SU-DHL-6 (cell line): ENCODE measurements around the gene TARS3.

Experiments
- H2AFZ ChIP-seq: fragments of 200-600 bp; sonication (generic); 2 replicates; pipeline ENCODE4 v1.6.1; 2014; ENCODE audit warnings: low read depth, mild to moderate bottlenecking, moderate library complexity, mixed read lengths, antibody characterized with exemption, low read length; ENCODE audit not compliant: severe bottlenecking
- H3F3A ChIP-seq: fragments of 200-600 bp; shearing (Covaris generic); 2 replicates; pipeline ENCODE4 v1.6.0; 2016; ENCODE audit warnings: antibody characterized with exemption, mild to moderate bottlenecking; ENCODE audit not compliant: insufficient read depth
- H3K27ac ChIP-seq: fragments of 200-600 bp; sonication (generic); 2 replicates; pipeline ENCODE4 v1.5.1; 2016; ENCODE audit warnings: low read depth, mild to moderate bottlenecking, low read length, moderate library complexity, mixed read lengths
- H3K27me3 ChIP-seq: fragments of 200-600 bp; sonication (generic), shearing (Covaris generic); 2 replicates; pipeline ENCODE4 v1.6.0; 2014; ENCODE audit warnings: mild to moderate bottlenecking, low read length
- H3K36me3 ChIP-seq: fragments of 200-600 bp; sonication (generic); 2 replicates; pipeline ENCODE4 v1.6.1; 2014; ENCODE audit warnings: mild to moderate bottlenecking, low read length, mixed read lengths
- H3K4me2 ChIP-seq: fragments of 300-600, 200-600 bp; shearing (Covaris generic), sonication (generic); 2 replicates; pipeline ENCODE4 v1.6.0; 2014; ENCODE audit warnings: low read length, low read depth, mild to moderate bottlenecking; ENCODE audit not compliant: poor library complexity, severe bottlenecking
- H3K4me3 ChIP-seq: fragments of 200-600 bp; sonication (generic); 2 replicates; pipeline ENCODE4 v1.5.1; 2014; ENCODE audit warnings: antibody characterized with exemption, low read length, mild to moderate bottlenecking, mixed read lengths; ENCODE audit not compliant: insufficient read depth, poor library complexity, severe bottlenecking
- H3K79me2 ChIP-seq: fragments of 200-600 bp; sonication (generic); 2 replicates; pipeline ENCODE4 v1.6.1; 2014; ENCODE audit warnings: mild to moderate bottlenecking, low read length, moderate library complexity; ENCODE audit not compliant: insufficient read depth
- H3K9ac ChIP-seq: fragments of 200-600 bp; sonication (generic); 2 replicates; pipeline ENCODE4 v1.7.0; 2014; ENCODE audit warnings: mild to moderate bottlenecking, low read length
- H3K9me2 ChIP-seq: fragments of 200-600 bp; sonication (generic); replicated peaks from 2 replicates; pipeline ENCODE4 v1.6.1; 2014; ENCODE audit warnings: low read length; ENCODE audit not compliant: insufficient read depth
- H3K9me3 ChIP-seq: fragments of 200-600 bp; sonication (generic); 2 replicates; pipeline ENCODE4 v1.6.1; 2014; ENCODE audit warnings: low read length, mixed read lengths; ENCODE audit not compliant: insufficient read depth
- H4K20me1 ChIP-seq: fragments of 200-600 bp; sonication (generic); 2 replicates; pipeline ENCODE4 v1.6.1; 2014; ENCODE audit warnings: low read depth, mild to moderate bottlenecking, antibody characterized with exemption, low read length, moderate library complexity, mixed read lengths
- CTCF ChIP-seq: fragments of 200-600 bp; sonication (generic); IDR thresholded peaks from one replicate; pipeline ENCODE4 v1.5.1; 2017; ENCODE audit warnings: antibody characterized with exemption, mild to moderate bottlenecking, low read length, moderate library complexity; ENCODE audit not compliant: insufficient read depth, poor library complexity, severe bottlenecking
- EZH2phosphoT487 ChIP-seq: fragments of 200-600 bp; sonication (generic), shearing (Covaris generic); conservative IDR thresholded peaks from 2 replicates; pipeline ENCODE4 v1.6.1; 2018; ENCODE audit warnings: mild to moderate bottlenecking, antibody characterized with exemption, low read length, moderate library complexity, mixed read lengths

The TARS3 gene

GRCh38 chr15:101618851-101619614 lies 105.2 kb downstream of the TARS3 start:
- no peak overlapping the region for H2AFZ ChIP-seq

DNA sequence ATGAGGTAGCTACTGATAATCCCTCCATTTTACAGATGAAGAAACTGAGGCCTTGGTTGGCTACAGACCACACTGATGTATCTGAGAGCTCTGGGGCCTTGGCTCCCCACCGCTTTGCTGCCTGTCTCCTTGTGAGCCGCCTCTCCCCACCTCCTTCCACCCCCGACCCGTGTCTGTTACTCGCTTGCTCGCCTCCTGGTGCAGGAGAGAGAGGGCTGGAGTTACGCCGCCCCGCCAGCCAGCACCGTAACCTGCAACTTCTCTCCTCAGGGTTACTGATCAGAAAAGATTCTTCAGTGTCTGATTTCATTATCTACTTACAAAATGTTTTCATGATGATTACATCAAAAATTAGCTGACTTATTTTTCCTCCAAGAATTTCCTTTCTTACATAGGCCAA lies 106.2 kb downstream of the TARS3 start:
- Histone ChIP-seq H3K36me3 (no peaks in the 10 kb centered on the region), H4K20me1 (no peaks in the 10 kb centered on the region), H2AFZ (no peak overlapping the region), H3K9ac (no peak overlapping the region), H3K79me2 (no peaks in the 10 kb centered on the region), H3K27ac (no peak overlapping the region), H3K4me2 (no peak overlapping the region), H3F3A (no peaks in the 10 kb centered on the region), H3K9me2 (no peaks in the 10 kb centered on the region), H3K9me3 (no peaks in the 10 kb centered on the region), H3K27me3 (no peaks in the 10 kb centered on the region), H3K4me3 (no peak overlapping the region)
- TF ChIP-seq EZH2phosphoT487 (no peak), CTCF (no peak)

More at GRCh38 chr15:101618851-101619614, 105.2 kb downstream of the TARS3 start:
- H3K27ac ChIP-seq, result no peak overlapping the region
- no peaks in the 10 kb centered on the region for H3K9me2 ChIP-seq
- no peaks in the 10 kb centered on the region for H3K9me3 ChIP-seq
- TF ChIP-seq CTCF, result no peak
- TF ChIP-seq EZH2phosphoT487, result no peak
- H3K9ac ChIP-seq, result no peak overlapping the region
- H3K27me3 ChIP-seq, result no peaks in the 10 kb centered on the region
- H4K20me1 ChIP-seq, result no peaks in the 10 kb centered on the region
- no peak overlapping the region for H3K4me3 ChIP-seq
- H3F3A ChIP-seq, result no peaks in the 10 kb centered on the region
- no peaks in the 10 kb centered on the region for H3K36me3 ChIP-seq
- no peak overlapping the region for H3K4me2 ChIP-seq
- H3K79me2 ChIP-seq, result no peaks in the 10 kb centered on the region

GRCh38 chr15:101617390-101617965 lies 106.8 kb downstream of the TARS3 start:
- H3K27me3 ChIP-seq, result no peaks in the 10 kb centered on the region
- H2AFZ ChIP-seq, result no peak overlapping the region
- no peaks in the 10 kb centered on the region for H3K36me3 ChIP-seq
- H3K4me3 ChIP-seq, result no peak overlapping the region
- H3K9me3 ChIP-seq, result no peaks in the 10 kb centered on the region
- no peaks in the 10 kb centered on the region for H3K79me2 ChIP-seq
- TF ChIP-seq EZH2phosphoT487, result no peak
- no peak for TF ChIP-seq CTCF
- no peaks in the 10 kb centered on the region for H4K20me1 ChIP-seq
- no peaks in the 10 kb centered on the region for H3F3A ChIP-seq
- H3K9me2 ChIP-seq, result no peaks in the 10 kb centered on the region
- no peak overlapping the region for H3K27ac ChIP-seq
- no peak overlapping the region for H3K4me2 ChIP-seq
- H3K9ac ChIP-seq, result no peak overlapping the region
